NCI-H774 (cell line): Measurements from ENCODE around the gene CNTN6.
A peak's percentile ranks its signal among the peaks of the same experiment; 100 is the strongest.

Experiments used
- DNase-seq: peaks from one replicate; lab custom pipeline; 2025; lab: John Stamatoyannopoulos, UW

The CNTN6 gene

DNA sequence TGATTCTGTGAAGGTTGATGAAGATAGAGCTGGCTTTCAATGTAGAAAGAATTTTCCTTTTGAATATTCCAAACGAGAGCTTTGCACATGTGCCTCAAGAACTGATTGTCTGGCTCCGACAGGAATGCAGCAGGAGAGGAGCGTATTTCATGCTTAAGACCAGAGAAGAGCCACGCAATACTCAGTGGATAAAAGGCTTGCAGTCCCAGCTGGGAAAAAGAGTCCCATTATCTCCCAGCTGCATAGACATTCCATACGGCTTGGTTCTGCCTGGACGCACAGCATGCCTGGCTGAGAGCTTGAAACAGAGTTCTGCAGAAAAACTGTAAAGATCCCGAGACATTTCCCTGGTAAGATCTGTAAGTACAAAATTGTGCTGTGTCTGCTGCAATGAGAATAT lies at the start of gene CNTN6:
Gene CNTN6 (plus strand): TSS at position 254 of the 400 bp plus-strand sequence. CDS start 54,985 bp downstream, outside the sequence.
- no peak for DNase-seq

- no peak for DNase-seq
Observed at GRCh38 chr3:1048558-1048957, 44.3 kb upstream of the CNTN6 start.

GRCh38 chr3:1055870-1056269 lies 37.0 kb upstream of the CNTN6 start:
- DNase-seq = no peak

- no peak for DNase-seq
Observed at GRCh38 chr3:1056744-1057143, 36.1 kb upstream of the CNTN6 start.

- DNase-seq = no peak
Observed at GRCh38 chr3:1057436-1057835, 35.4 kb upstream of the CNTN6 start.

DNA sequence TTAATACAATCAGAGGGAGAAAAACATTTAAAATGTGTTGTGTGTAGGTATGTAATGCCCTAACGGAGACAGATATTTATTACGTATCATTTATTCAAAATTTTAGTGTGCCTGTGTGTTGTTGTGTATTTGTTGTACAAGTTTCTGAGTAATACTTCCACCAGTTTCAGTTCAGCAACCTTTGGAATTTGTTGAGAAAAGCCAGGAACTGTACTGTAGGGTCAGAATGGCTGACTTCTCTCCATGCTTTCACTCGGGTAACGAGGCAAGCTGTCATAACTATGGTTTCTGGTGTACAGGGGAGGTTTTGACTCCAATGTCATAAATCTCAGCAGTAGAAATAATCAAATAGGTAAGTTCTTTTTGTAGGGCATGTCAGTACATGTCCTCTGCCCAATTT lies 23.8 kb upstream of the CNTN6 start:
- DNase-seq = no peak

DNA sequence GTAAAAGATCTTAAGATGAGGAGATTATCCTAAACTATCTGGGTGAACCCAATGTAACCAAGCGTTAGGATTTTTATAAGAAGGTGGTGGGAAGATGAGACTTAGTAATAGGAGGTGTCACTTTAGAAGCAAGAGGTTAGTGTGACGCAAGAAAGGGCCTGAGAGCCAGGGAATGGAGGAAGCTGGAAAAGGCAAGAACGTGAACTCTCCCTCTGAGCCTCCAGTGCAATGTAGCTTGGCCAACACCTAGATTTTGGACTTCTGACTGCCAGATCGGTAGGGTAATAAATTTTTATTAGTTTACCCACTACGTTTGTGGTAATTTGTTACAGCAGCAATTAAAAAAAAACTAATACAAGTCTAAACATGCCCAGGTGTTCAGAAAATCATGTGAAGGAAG lies 20.8 kb upstream of the CNTN6 start:
- DNase-seq = no peak

GRCh38 chr3:1079662-1080061 lies 13.2 kb upstream of the CNTN6 start:
- DNase-seq = no peak

DNA sequence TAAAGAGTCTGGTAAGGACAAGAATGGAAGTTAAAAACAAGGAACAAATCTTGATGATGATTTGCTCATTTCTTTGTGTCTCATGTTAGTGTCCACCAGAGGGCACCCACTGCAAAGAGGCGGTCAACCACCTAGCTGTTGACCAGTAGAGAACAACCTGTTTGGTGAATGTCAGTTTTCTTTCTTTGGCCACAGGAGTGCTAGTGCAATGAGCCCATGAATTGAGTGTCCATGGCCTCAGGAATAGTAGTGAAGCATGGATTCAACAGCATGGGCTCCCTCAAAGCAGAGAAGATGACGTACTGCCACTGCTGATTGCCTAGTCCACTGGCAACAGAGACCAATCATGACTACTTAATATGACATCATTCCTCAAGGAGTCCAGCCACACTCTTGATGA lies 10.7 kb upstream of the CNTN6 start:
- peak; percentile 55 for DNase-seq

GRCh38 chr3:1087066-1087560 lies 5.7 kb upstream of the CNTN6 start:
- DNase-seq = peak; percentile 16

GRCh38 chr3:1088503-1088902 lies 4.3 kb upstream of the CNTN6 start:
- DNase-seq = no peak

DNA sequence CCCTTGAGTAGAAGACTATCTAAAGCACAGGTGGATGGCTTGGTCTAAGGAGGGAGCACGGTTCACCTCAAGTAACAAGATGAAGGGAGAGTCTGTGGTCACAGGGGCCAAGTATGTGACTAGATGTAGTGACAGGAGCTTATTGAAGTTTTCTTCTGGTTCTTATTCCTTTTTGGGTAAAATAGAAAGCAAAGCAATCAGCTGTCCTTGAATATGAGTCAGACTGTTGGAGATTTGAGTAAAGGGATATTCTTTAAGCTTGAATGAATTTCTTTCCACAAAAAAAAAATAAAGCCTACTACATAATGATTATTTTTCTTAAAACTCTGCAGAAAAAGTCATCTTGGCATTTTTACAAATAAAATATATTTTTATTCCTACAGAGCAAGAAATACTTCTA lies 1.5 kb upstream of the CNTN6 start:
- DNase-seq = no peak

GRCh38 chr3:1092061-1092460 lies 763 bp upstream of the CNTN6 start:
- no peak for DNase-seq

GRCh38 chr3:1093217-1093616 lies 393 bp downstream of the CNTN6 start:
- no peak for DNase-seq

DNA sequence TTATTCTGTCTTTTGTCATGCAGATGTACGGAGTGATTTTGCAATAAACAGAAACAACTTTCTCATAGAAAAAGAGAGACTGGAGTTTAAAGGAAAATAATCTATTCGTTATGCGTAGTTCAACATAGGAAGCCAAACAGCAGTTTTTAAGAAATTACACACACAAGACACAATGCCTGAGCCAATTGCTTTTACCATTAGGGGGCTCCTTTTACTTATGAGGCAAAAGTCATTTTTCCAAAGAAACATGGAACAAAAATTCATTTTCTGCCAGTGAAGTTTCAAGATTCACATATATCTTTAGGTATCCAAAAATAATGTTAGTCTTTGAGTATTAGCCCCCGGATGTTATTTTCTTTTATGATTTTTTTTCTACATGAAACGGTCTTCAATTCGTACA lies 10.7 kb downstream of the CNTN6 start:
- no peak for DNase-seq

GRCh38 chr3:1117843-1118473 lies 25.1 kb downstream of the CNTN6 start:
- no peak for DNase-seq

DNA sequence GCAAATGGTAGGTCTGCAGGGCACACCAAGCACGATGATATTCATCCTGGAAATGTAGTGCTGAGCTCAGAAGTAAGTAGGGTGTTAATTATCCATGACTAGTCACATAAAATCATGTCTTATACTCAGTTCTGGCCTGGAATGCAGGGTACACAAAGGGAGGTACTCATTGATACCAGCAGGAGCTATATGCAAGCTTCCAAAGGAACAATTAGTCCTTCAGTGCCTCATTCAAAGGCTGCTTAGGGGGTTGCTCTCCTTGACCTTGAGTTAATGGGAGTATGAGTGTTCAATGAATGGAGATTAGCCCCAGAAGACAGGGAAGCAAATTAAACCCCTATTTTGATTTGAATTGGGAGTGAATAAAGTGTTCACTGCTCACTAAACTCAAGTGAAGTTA lies 38.3 kb downstream of the CNTN6 start:
- DNase-seq = no peak

DNA sequence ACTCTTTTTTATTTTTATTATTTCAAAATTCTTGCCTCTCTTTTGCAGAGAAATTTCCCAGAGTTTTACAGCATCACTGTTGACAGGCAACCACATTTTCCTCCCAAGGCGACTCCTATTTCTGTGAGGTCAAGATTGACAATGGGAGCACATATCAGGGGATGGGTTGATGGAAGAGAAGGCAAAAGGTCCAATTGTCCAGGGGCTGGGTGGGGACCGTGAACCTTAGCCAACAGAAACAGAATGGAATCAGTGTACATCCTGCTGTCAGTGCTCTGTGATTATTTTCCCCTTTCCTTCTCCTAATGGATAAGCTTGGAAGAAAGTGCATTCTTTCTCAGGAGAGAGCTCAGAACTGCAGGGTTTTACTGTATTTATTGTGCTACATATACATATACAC lies 42.4 kb downstream of the CNTN6 start:
- DNase-seq = no peak

GRCh38 chr3:1138036-1138435 lies 45.2 kb downstream of the CNTN6 start:
- no peak for DNase-seq

- DNase-seq = no peak
Observed at GRCh38 chr3:1139071-1139470, 46.2 kb downstream of the CNTN6 start.

DNA sequence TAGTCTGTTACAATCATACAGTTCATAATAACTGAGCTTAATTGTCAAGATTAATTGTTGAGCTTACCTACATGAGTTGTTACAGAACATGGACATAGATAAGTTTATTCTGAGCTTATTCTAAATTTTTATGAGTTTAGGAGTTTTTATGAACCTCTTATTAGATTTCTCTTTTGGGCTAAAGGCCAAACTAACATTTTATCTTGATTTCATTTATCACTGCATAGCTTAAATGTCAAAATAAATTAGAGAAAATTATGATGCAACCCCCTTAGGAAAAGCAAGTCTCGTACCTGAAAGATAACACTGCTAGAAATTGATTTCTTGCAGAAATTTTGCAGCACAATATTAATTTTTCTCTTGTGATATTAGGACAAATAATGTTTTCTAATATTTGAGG lies 54.5 kb downstream of the CNTN6 start:
- DNase-seq = no peak

GRCh38 chr3:1147819-1148218 lies 55.0 kb downstream of the CNTN6 start:
- no peak for DNase-seq

DNA sequence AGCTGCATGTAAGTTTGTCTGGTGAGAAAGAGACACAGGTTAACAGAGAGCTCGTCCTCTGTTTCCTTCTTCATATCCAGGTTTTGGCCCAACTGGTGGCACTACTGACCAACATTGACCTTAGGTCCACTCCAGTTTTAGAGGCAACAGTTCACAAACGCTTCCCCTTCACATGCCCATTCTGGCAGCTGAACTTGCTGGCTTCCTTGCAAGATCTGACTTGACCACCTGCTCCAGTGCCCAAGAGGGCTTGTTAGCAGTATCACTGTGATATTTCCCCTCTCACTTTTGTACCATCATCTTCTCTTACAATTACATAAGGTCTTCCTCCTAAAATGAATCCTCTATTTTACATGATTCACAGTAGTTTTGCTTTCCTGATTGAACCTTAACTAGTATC lies 71.3 kb downstream of the CNTN6 start:
- no peak for DNase-seq

DNA sequence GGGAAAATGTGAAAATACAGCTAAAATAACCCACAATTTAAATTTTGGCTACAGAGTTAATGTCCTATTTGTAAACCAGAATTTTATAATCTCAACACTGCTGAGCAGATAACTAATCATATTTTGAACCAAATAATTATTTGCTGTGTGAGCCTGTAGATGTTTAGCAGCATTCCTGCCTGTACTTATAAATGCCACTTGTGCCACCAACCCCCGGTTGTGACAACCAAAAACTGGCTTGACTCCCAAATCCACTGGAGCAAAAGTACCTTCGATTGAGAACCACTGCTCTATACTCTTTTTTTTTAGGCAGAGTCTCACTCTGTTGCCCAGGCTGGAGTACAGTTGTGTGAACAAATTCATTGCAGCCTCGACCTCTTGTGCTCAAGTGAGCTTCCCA lies 78.5 kb downstream of the CNTN6 start:
- no peak for DNase-seq
